Kidney tubule cell (primary cell): ENCODE measurements around the gene SNX33.
"Not testable (repeated sequence)": the region's sequence is repeated elsewhere in the genome, so short reads cannot be mapped to it uniquely, and the experiment has no call there.

Experiments used
- DNase-seq: peaks from one replicate; pipeline ENCODE4 v3.0.0-alpha.2; 2018; ENCODE audit warnings: low spot score

Gene SNX33

GRCh38 chr15:75683646-75684312 lies 36.1 kb downstream of the SNX33 start:
- peak; percentile 61 for DNase-seq

DNA sequence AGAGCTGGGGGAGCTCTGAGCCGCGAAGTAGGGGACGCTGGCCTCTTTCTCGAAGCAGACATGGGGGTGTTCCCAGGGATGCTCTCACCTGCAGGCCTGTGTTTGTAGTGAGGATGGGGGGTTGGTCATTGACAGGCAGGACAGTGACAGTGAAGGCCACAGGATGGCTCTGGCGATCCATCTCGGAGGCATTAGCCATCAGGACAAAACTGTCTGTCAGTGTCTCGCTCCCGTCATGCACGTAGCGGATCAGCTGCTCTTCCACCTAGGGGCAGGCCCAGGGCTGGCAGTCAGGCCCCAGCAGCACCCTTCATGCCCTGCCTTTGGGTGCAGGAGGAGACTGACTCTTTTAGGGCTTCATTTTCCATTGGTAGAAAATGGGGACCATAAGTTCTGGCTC lies 36.9 kb downstream of the SNX33 start:
- DNase-seq = no peak

- DNase-seq = no peak
These were observed 37.5 kb downstream of the SNX33 start for GRCh38 chr15:75685195-75685594.

DNA sequence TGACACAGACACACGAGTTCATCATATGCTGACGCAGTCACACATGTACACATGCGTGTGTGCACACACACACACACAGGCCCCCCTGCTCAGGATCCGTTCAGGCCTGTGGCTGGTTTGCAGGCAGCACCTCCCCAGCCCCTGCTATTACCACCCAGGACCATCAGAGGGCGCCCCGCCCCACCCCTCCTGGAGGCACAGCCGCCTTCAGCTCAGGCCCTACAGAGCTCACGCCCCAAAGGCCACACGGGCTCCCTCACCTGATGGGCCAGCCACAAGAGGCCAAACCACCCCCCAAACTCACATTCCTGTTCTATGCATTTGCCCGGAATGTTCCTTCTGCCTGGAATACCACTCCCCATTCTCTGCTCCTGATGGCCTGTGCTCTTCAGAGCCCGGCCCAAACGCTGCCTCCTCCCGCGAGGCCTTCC lies 38.5 kb downstream of the SNX33 start:
- DNase-seq = peak; percentile 56

DNA sequence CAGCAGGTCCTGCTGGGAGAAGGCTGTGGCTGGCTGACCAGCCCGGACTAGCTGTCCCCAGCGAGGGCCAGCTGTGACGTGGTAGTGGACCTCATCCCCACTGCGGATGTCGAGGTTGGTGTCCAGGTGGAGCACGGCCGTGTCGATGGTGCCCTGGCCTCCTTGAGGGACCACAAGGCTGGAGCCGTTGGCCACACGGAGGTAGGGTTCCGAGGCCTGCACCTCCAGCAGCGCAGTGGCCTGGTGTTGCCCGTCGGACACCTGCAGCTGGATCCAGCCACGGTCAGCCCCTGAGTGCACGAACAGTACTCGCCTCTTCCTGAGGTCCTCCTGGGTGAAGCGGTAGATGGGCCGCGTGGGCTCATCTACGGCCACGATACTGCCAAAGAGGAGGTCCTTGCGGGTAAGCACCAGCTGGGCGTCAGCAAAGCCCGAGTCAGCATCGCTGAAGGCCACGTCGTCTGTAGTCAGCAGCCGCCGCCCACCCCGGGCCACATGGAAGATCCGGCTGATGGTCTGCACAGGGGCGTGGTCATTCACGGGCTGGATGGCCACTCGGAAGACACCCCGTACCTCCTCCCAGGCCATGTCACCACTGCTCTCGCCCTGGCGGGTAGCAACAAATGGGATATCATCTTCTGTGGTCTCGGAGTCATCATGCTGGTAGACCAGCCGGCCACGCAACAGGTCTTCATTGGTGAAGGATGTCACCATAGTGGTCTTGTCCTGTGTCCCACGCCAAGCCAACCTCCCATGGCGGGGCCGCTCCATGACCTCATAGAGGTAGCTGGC lies 40.0 kb downstream of the SNX33 start:
- DNase-seq = no peak

DNA sequence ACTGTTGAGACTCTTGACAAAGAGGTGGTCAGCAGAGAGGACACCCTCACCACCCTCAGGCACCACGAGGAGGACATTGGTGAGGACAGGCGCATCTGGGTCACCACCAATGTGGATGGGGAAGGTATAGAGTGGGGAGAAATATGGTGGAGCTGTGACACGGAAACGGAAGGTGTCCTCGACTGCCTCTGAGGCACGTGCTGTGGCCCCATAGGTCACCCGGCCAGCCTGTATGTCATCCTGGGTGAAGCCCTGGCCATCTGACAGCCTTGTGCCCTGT lies 40.5 kb downstream of the SNX33 start:
- DNase-seq = no peak

DNA sequence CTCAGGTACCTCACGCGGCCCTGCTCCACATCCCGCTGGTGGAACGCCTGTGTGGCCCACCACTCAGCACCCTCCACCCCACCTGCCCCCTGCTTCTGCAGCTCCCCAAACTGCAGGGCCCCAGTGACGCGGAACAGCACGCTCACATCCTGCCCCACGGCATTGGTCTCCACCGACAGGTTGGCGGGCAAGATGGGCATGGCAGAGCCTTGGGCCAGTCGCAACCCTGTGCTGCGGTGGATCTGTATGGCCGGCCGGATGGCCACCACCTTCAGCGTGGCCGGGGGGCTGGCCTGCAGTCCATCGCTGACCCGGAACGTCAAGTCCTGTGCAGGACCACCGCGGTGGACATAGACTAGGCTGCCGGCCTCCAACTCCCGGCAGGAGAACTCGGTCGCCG lies 41.1 kb downstream of the SNX33 start:
- no peak for DNase-seq

DNA sequence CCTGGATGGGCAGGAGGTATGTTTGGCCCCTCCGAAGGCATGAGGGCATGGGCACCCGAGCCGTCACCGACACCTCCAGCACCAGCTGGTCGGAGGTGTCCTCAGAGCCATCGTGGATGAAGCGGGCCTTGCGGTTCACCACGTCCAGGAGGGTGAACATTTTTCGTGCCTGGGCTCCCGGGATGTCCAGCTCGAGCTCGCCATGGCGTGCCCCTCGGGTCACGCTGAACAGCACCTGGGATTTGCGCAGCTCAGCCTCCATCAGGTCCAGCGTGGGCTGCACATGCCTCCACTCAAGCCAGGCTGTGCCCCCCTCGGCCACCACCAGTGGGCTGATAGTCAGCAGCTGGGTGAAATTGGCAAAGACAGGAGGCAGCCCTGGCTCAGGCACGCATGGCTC lies 41.7 kb downstream of the SNX33 start:
- not testable (repeated sequence) for DNase-seq

DNA sequence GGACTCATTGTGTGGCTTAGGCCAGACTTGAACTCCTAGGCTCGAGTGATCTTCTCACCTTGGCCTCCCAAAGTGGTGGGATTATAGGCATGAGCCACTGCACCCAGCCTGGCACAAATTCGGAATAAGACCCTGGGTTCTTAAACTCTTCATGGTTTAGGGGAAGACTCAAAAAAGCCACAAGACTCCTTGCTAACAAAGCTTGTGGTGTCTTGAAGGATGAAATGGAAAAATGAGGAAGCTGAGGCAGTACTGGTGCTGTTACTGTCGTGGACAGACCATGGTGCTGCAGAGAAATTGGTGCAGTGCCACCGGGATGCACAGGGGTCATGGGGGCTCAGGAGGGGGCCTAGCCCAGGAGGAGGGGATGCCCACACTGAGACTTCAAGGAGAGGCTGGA lies 44.6 kb downstream of the SNX33 start:
- DNase-seq = not testable (repeated sequence)

GRCh38 chr15:75693028-75693427 lies 45.3 kb downstream of the SNX33 start:
- DNase-seq = not testable (repeated sequence)

DNA sequence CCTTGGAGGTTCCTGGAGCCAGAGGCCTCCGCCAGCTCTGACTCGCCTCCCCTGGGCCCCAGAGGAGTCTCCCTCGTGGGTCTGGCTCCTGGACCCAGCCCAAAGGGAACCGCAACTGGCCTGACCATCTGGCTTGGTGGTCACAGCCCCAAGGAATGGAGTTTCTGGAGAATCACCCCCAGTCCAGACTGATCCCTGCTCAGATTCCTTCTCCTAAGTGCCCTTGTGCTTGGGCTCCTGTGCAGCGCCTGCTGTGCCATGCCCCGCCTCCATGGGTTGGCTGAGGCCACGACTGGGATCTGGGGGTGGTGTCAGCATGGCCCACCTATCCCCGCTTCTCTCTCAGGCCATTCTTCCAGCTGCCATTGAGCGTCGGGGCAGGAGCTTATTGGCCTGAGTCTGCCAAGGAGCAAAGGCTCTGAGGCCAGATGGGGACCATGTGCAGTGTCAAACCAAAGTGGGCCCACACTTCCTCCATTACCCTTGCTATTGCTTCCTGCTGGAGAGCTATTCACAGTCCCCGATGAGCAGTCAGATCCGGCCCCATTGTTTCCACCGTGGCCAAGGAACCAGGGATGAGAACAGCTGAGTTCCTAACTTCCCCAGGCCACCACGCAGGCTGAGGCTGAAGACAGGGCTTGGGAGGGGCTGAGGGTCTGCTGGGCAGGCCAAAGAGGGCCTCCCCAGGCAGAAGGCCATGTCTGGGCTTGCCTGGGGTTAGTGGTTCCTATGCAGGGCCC lies 46.0 kb downstream of the SNX33 start:
- no peak for DNase-seq

DNA sequence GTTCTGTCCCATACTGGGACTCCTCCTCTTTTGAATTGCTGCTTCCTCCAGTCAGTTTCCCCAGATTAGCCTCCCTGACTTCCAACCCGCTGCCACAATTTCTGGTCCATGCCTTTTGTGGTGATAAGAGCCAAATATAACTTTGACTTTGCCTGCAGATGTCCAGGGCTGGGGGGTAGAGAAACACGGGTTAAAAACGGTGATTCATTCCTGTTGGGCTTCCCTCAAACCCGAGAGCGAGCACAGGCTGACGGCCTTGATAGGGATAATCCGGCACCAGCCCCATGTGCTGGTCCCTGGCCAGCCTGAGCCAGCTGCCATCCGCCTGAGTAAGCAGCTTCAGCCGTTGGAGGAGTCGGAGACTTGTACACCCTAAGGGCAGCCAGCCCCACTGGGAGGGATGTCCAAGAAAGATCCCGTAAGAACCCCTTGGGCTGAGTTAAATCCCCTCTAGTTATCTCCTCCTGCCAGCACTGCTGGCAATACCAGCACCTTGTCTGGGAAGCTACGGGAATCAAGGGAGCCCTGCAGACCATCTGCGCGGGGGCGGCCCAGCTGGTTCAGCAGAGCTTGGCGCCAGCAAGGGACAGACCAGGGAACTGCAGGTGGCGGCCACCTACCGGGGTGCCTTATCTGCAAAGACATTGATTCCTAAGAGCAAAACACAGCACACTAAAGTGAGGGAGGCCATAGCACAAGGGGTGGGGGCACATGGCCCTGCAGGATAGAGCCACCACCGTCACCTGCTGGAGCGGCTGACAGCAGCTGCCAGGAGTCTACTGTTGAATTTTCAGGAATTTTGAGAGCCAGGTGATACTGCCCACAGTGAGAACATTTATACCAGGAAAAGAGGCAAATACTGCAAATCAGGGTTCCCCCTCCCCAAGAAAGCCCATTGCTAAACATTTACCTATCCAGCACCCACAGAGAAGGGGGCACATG lies 46.8 kb downstream of the SNX33 start:
- DNase-seq = peak; percentile 85

- DNase-seq = no peak
These were observed 47.5 kb downstream of the SNX33 start for GRCh38 chr15:75695220-75695619.

GRCh38 chr15:75695634-75696310 lies 48.1 kb downstream of the SNX33 start:
- DNase-seq = no peak

DNA sequence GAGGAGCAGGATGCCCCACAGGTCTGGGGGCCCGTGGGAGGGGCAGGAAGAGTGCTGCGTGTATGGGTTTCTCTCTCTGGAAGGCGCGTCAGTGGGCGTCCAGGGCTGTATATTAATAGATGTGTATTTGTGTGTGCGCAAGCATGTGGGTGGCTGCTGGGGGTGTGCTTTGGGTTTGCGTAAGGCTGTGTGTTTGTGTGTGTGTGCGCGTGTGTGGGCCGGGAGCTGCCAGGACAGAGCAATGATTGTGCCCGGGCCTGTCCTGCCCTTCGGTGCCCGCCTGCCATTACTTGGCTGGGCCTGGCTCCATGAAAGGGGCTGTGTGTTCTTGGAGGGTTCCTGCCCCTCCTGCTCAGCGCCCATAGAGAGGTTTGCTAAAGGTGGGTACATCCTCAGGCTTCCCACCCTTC lies 48.6 kb downstream of the SNX33 start:
- DNase-seq = no peak

- DNase-seq = no peak
These were observed 49.1 kb downstream of the SNX33 start for GRCh38 chr15:75696854-75697259.

DNA sequence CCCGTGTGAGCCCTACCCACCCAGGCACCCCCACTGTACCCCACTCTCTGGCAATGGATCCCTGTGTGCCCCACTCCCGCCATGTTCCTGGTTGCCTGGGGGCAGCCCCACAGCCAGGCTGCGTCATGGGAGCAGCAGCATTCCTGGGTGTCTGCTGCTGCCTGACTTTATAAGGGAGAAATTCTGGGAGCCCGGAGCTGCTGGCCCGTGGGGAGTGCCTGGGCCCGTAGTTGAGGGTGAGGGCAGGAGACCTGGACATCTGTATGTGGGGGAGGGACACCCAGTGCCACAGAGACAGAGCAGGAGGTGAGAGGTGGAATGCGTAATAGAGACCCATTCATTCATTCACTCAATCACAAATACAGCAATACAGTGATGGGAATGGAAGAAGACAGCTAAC lies 49.8 kb downstream of the SNX33 start:
- DNase-seq = no peak

DNA sequence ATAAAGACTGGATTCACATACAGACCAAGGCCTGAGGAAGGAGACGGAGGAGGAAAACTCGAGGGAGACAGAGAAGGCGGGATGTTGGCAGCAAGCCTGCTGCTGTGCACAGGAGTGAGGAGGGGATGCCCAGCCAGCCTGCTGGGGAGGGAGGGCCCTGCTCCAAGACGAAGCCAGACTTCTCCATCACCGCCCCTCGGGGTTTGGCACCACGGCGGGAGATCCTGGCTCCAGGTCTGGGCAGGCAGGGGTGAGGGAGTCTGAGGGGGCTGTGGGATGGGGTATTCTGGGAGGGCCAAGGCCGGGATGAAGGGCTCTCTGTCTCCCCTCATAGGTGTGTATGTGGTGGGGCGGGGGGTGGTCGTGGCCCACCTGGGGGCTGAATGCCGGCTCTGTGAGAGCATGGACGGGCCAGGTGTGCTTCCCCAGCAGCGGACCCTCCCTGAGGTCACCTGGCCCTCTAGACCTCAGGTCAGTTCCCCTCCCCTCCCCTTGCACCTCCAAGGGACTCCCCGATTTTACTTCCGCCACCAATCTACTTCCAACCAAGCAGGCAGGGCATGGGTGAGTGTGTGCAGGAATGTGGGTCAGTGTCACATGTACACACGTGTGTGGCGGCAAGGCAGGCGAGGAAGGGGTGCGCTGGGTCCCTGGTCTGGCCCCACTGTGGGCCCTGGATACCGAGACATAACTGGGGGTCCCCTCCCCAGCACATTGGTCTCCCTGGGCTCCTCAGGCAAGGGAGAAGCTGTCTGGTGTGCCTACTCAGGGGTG lies 50.4 kb downstream of the SNX33 start:
- not testable (repeated sequence) for DNase-seq

DNA sequence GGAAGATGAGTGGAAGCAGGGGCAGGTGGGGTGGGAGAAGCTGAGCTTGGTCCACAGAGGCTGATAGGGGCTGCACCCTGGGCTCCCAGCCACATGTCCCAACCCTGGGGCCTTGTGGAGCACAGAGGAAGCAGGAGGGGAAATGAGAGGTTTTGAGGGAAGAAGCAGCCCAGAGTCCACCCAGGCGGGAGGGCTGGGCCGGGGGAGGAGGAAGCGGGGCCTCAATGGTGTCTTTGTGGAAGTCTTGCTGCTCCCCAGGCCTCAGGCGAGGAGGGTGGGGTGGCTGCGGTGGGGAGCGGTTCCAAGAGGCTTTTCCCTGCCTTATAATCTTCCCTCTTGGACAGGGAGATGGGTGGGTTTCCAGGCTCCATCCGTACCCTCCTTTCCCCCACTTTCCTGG lies 51.8 kb downstream of the SNX33 start:
- not testable (repeated sequence) for DNase-seq
